Inflammatory macrophage (primary cell): Measurements from ENCODE around the gene MAP3K10.
"Not testable (repeated sequence)": the region's sequence is repeated elsewhere in the genome, so short reads cannot be mapped to it uniquely, and the experiment has no call there.

ENCODE experiments used
- DNase-seq, 2 donors: peaks; one replicate each; pipeline ENCODE4 v3.0.0-alpha.2; 2020 to 2022
- total RNA-seq, 18 experiments: gene quantifications; one replicate each; lab custom pipeline; 2026; ENCODE audit warnings: mixed read lengths in 6 of 18, inconsistent platforms in 2 of 18; lab: John Stamatoyannopoulos, UW

Gene MAP3K10
- total RNA-seq = 3.2 to 13.5 (median 7.0) reads per million in 18 experiments

DNA sequence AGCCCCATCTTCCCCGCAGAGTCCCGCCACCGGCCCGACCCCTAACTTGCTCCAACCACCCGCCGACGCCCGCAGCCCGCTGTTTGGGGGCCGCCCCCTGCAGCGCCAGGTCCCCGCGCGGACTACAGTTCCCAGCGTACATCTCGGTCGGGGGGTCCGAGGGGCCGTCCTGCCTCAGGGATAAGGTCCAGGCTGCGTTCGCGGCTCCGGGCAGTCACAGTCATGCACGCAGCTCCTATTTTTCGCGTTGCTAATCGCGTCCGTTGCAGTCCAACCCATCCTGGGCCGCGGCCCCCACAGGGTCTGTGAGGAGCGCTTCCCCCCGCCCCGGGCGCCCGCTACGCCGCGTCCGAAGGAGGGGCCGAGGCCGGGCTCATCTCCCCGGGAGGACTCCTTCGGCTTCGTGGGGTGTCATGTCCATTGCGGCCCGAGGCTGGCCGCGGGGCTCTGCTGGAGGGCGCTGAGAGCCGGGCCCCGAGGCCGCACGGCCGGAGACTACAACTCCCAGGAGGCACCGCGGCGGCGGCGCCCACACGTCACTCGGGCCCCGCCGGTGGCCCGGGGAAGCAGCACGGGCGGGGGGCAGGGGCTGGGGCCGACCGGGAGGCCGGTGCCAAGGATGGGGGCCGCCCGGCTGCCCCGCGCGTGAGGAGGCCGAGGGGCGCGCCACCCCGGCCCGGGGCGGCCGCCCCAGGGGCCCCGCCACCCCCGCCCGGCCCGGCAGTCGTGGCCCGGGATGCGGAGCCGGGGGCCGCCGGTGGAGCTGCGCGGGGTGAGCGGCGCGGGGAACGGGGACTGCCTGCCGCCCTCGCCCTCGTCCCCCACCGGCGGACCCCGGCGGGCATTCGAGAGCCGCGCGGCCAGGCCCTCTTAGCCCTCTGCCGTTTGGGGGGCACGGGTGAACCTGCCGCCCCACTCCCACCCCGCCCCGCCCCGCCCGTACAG, at the start of gene MAP3K10:
MAP3K10 (plus strand) TSS at position 536 of the 945 bp plus-strand sequence. CDS start 606 bp downstream, outside the sequence.
- DNase-seq = peak; percentile 50 to 71

GRCh38 chr19:40141551-40141950, 49.7 kb upstream of the MAP3K10 start:
- no peak for DNase-seq

GRCh38 chr19:40143612-40144011, 47.6 kb upstream of the MAP3K10 start:
- DNase-seq = peak; percentile 62 to 72

- DNase-seq = peak; percentile 8 to 15
These were observed 47.1 kb upstream of the MAP3K10 start for GRCh38 chr19:40144151-40144550.

GRCh38 chr19:40144947-40145748, 46.1 kb upstream of the MAP3K10 start:
- DNase-seq = no peak

- DNase-seq = not testable (repeated sequence)
These were observed 45.5 kb upstream of the MAP3K10 start for GRCh38 chr19:40145749-40146029.

GRCh38 chr19:40147338-40147692, 43.9 kb upstream of the MAP3K10 start:
- DNase-seq = no peak

DNA sequence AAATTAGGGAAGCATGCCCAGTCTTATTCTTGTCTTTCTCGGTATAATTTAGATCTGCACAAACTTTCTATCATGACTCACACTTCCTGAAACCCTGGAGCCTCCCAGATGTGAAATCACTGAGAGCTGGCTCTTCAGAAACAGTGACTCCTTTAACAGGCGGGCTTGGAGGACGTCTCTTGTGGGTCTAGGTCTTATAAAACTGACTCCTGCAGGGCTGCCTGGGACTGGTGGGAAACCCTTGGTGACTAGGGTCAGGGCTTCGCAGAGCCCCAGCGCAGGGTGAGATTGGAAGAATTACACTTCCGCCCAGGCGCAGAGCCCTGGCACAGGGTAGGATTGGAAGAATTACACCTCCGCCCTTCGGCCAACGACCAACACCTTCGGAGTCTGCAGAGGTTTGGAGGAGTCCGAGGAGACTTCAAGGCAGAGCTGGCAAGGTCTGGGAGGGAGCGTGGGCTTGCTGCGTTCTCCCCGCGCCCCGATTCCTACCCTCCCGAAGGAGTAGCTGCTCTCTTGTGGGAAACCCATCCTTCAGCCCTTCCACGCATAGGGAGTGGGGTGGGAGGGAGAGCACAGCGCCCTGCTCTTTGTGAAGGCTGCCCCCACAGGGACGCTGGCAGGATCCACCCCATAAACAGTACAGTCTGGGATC, 43.4 kb upstream of the MAP3K10 start:
- peak; percentile 77 to 84 for DNase-seq

- no peak for DNase-seq
These were observed 41.7 kb upstream of the MAP3K10 start for GRCh38 chr19:40149501-40149900.

DNA sequence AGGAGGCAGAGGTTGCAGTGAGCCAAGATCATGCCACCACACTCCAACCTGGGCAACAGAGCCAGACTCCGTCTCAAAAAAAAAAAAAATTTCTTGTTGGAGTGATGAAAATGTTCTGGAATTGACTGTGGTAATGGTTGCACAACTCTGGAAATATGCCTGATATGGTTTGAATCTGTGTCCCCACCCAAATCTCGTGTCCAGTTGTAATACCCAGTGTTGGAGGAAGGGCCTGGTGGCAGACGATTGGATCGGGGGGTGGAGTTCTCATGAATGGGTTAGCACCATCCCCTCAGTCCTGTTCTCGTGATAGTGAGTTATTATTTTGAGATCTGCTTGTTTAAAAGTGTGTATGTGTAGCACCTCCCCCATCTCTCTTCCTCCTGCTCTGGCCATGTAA, 41.1 kb upstream of the MAP3K10 start:
- DNase-seq = no peak

- no peak for DNase-seq
These were observed 37.0 kb upstream of the MAP3K10 start for GRCh38 chr19:40154121-40154680.

DNA sequence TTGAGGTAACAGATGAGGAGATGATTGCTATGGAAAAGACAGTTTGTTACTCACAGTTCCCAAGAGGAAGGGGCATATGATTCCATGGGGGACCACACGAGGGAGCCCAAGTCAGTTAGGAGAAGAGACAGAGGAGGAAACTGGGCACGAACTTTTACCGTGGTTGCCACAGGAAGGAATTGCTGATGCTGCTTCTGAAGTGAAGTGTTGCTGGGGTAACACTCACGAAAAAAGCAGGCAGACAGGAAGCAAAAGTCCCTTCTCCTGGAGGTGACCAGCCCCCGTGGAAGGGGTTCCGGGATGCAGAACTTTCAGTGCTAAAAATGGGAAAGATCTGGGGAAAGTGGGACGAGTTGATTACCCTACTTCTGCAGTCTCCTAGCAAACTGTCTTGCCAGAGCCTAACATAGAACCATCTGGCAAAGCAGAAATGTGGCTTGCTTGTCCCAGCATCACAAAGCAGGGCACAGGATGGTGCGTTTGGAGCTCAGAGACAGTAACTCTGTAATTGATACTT, 35.4 kb upstream of the MAP3K10 start:
- DNase-seq = peak; percentile 33 to 64

DNA sequence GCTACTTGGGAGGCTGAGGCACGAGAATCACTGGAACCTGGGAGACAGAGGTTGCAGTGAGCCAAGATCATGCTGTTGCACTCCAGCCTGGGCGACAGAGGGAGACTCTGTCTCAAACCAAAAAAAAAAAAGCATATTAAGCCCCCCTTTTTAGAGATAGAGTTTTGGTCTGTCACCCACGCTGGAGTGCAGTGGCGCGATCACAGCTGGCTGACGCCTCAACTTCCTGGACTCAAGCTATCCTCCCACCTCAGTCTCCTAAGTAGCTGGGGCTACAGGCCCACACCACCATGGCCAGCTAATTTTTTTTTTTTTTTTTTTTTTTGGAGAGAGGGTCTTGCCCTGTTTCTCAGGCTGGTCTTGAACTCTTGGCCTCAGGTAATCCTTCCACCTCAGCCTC, 34.2 kb upstream of the MAP3K10 start:
- DNase-seq = no peak

GRCh38 chr19:40159744-40160143, 31.5 kb upstream of the MAP3K10 start:
- no peak for DNase-seq

- DNase-seq = no peak
These were observed 29.1 kb upstream of the MAP3K10 start for GRCh38 chr19:40162104-40162503.

- DNase-seq = peak in 1 of 2 donors; percentile 14
These were observed 27.6 kb upstream of the MAP3K10 start for GRCh38 chr19:40163541-40164129.

- peak; percentile 54 to 59 for DNase-seq
These were observed 25.8 kb upstream of the MAP3K10 start for GRCh38 chr19:40165362-40165937.

DNA sequence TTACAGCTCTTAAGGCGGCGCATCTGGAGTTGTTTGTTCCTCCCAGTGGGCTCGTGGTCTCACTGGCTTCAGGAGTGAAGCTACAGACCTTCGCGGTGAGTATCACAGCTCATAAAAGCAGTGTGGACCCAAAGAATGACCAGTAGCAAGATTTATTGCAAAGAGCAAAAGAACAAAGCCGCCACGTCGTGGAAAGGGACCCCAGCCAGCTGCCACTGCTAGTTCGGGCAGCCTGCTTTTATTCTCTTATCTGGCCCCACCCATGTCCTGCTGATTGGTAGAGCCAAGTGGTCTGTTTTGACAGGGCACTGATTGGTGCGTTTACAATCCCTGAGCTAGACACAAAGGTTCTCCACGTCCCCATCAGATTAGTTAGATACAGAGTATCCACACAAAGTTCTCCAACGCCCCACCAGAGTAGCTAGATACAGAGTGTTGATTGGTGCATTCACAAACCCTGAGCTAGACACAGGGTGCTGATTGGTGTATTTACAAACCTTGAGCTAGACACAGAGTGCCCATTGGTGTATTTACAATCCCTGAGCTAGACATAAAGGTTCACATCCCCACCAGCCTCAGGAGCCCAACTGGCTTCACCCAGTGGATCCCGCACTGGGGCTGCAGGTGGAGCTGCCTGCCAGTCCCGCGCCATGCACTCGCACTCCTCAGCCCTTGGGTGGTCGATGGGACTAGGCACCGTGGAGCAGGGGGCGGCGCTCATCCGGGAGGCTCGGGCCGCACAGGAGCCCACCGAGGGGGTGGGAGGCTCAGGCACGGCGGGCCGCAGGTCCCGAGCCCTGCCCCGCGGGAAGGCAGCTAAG, 21.5 kb upstream of the MAP3K10 start:
- DNase-seq = not testable (repeated sequence)

GRCh38 chr19:40170303-40170989, 20.8 kb upstream of the MAP3K10 start:
- not testable (repeated sequence) for DNase-seq

GRCh38 chr19:40171293-40171692, 19.9 kb upstream of the MAP3K10 start:
- DNase-seq = not testable (repeated sequence)
